ENCODE results near the gene SLAMF9. TPM values are rescaled to one million over a fixed set of nuclear protein-coding genes. Genes with fewer than 3 reads are reported as not detected.
A peak's percentile ranks its signal among the peaks of the same experiment; 100 is the strongest.

SLAMF9 gene
- total and polyA plus RNA-seq, 2 of the 8 experiments (the other 6 are each of a cell fraction or from before 2014, with no cell fraction given): not detected

- H2BK5ac ChIP-seq (ENCODE audit: low read depth, low read length): 0 out of 2 replicates have a peak overlapping the region, but pooled peaks have one; percentile 92
- H3K36me3 ChIP-seq (ENCODE audit: control insufficient read depth in 2 of 4, insufficient read depth in 4 of 4, low read length in 3 of 4): no peaks in the 10 kb centered on the region
- no peaks in the 10 kb centered on the region for H3K79me1 ChIP-seq (ENCODE audit: low read depth, low read length)
- H3K23me2 ChIP-seq (ENCODE audit: low read depth, low read length): no peaks in the 10 kb centered on the region
- no peak overlapping the region for H3K4ac ChIP-seq (replicated peaks; ENCODE audit: insufficient read length, low read depth, low read length)
- H3K4me2 ChIP-seq (ENCODE audit: insufficient read depth in 1 of 2, low read depth in 2 of 2, low read length in 2 of 2): no peak overlapping the region
- no peaks in the 10 kb centered on the region for H4K20me1 ChIP-seq (replicated peaks in 1 of 2; ENCODE audit: control insufficient read depth in 1 of 2, insufficient read depth in 2 of 2, low read length in 2 of 2)
- H3K18ac ChIP-seq (ENCODE audit: extremely low read depth, low read length): 0 out of 2 replicates have a peak overlapping the region, but pooled peaks have one; percentile 13
- 0 out of 7 replicates have a peak overlapping the region, but pooled peaks of 1 of the 4 experiments have one; percentile 3 for H3K9ac ChIP-seq (replicated peaks in 1 of 4; ENCODE audit: extremely low read depth in 1 of 4, low read depth in 3 of 4, low read length in 3 of 4)
- H4K5ac ChIP-seq (ENCODE audit: insufficient read length, low read depth, low read length): no peak overlapping the region
- H3K9me3 ChIP-seq (ENCODE audit: insufficient read depth in 2 of 2, low read depth in 1 of 2, low read length in 1 of 2): no peaks in the 10 kb centered on the region
- no peak overlapping the region for H4K91ac ChIP-seq (replicated peaks; ENCODE audit: insufficient read length, low read length)
- H4K8ac ChIP-seq (ENCODE audit: extremely low read depth, insufficient read depth, low read length): no peak overlapping the region
- H2BK12ac ChIP-seq (ENCODE audit: low read depth, low read length): peak overlapping the region; percentile 75
- H3K27ac ChIP-seq (ENCODE audit: low read depth, low read length): no peak overlapping the region; the same call in 1 of the 2 replicates
- no peak overlapping the region for H3K23ac ChIP-seq (ENCODE audit: insufficient read length)
- peak overlapping the region; percentile 51; the same call in 1 of the 2 replicates for H2BK20ac ChIP-seq (ENCODE audit: low read length)
- no peak overlapping the region; the same call in 1 of the 2 replicates for H2AK5ac ChIP-seq (ENCODE audit: low read depth, low read length)
- no peak overlapping the region for H2AFZ ChIP-seq (ENCODE audit: low read length)
- ChIA-PET CTCF (ENCODE audit: partially characterized antibody) (interaction anchor here (1.3 to 1.8 kb wide), 2 partner anchors 109 to 112 kb away, joined by 3 to 5 read pairs; partner anchors contain the start of gene FCRL6), POLR2A (ENCODE audit: partially characterized antibody) (interaction anchor here (1.1 to 1.4 kb wide), 2 partner anchors 25 to 220 kb away, joined by 3 to 4 read pairs; no protein-coding TSS in a partner anchor)
- H3K79me2 ChIP-seq (ENCODE audit: control insufficient read depth in 1 of 2, insufficient read depth in 2 of 2, low read length in 2 of 2): no peaks in the 10 kb centered on the region
- H3K4me1 ChIP-seq (replicated peaks in 1 of 4; ENCODE audit: control insufficient read depth in 3 of 4, insufficient read depth in 4 of 4, low read length in 3 of 4): peaks cover 14 to 36% (median 25%) of the 10 kb centered on the region in 4 experiments
- DNase-seq (ENCODE audit: low read depth in 1 of 2, low spot score in 2 of 2) (no peak), FAIRE-seq (no peak)
- H3K56ac ChIP-seq (replicated peaks; ENCODE audit: insufficient read length, low read depth, low read length): no peak overlapping the region
- H3K14ac ChIP-seq (ENCODE audit: insufficient read length): no peak overlapping the region
- WGBS, 2 experiments (ENCODE audit: extremely low coverage in 1 of 2, insufficient coverage in 1 of 2, insufficient read length in 1 of 2, insufficient replicate concordance in 2 of 2, low coverage in 1 of 2, low lambda C conversion rate in 2 of 2, missing lambda C conversion rate in 1 of 2): 88% methylated on average over 6 of the region's 6 CpGs; no CpG with 5 or more reads in 1 of the 2 experiments
- no peak overlapping the region for H2BK15ac ChIP-seq (ENCODE audit: low read length)
- no peak overlapping the region for H3K4me3 ChIP-seq (ENCODE audit: extremely low read depth in 1 of 4, insufficient read depth in 2 of 4, low read depth in 3 of 4, low read length in 4 of 4)
- H2BK120ac ChIP-seq (replicated peaks; ENCODE audit: low read depth, low read length): no peak overlapping the region
- H3K27me3 ChIP-seq (replicated peaks in 1 of 4; ENCODE audit: control insufficient read depth in 3 of 4, extremely low read depth in 1 of 4, insufficient read depth in 3 of 4, low read length in 3 of 4): no peaks in the 10 kb centered on the region; a peak in 1 of 7 replicates
- TF ChIP-seq GABPA (IDR thresholded peaks at IDR 0.05; ENCODE audit: borderline replicate concordance, insufficient read depth, low read length) (no peak), TCF12 (IDR thresholded peaks at IDR 0.05; ENCODE audit: low read depth, low read length) (no peak), POLR2A (IDR thresholded peaks at IDR 0.05; ENCODE audit: control extremely low read depth in 1 of 2, low read depth in 2 of 2, low read length in 2 of 2) (no peak), NANOG (IDR thresholded peaks at IDR 0.05; ENCODE audit: insufficient read depth, low read depth, low read length, poor library complexity, severe bottlenecking) (no peak), HDAC6 (IDR thresholded peaks at IDR 0.05; ENCODE audit: low read depth, low read length) (no peak), SIRT6 (IDR thresholded peaks at IDR 0.05; ENCODE audit: low read length) (no peak), ZNF274 (IDR thresholded peaks at IDR 0.05; ENCODE audit: borderline replicate concordance, extremely low read depth, low read length) (no peak), KDM4A (IDR thresholded peaks at IDR 0.05; ENCODE audit: low read depth, low read length, severe bottlenecking) (no peak), MAX (IDR thresholded peaks at IDR 0.05) (no peak), GTF2F1 (IDR thresholded peaks at IDR 0.05; ENCODE audit: borderline replicate concordance, low read depth, low read length) (no peak), EP300 (IDR thresholded peaks at IDR 0.05; ENCODE audit: borderline replicate concordance in 1 of 2, low read depth in 2 of 2, low read length in 2 of 2) (no peak)
Measured at GRCh38 chr1:159911326-159912070, 42.5 kb downstream of the SLAMF9 start.

All from H1 (cell line).